Astrocyte (in vitro differentiated cells and primary cell): ENCODE data around the gene RGR. TPM values are rescaled to one million over a fixed set of nuclear protein-coding genes. Genes with fewer than 3 reads are reported as not detected.
A peak's percentile ranks its signal among the peaks of the same experiment; 100 is the strongest.

Experiments
- DNase-seq: peaks from one replicate; pipeline ENCODE4 v3.0.0-alpha.2; 2010; ENCODE audit warnings: low read depth
- FAIRE-seq: peaks from 2 replicates; lab custom pipeline; 2011; peaks lifted over from hg19 to GRCh38; lab: Jason Lieb, UNC
- H2AFZ ChIP-seq: 2 replicates; pipeline ENCODE4 v1.6.0; 2012; ENCODE audit warnings: low read depth, low read length, inconsistent platforms
- H3K27ac ChIP-seq: 2 replicates; pipeline ENCODE4 v1.5.1; 2011; ENCODE audit warnings: low read depth, low read length, inconsistent platforms
- H3K27me3 ChIP-seq: 2 replicates; pipeline ENCODE4 v1.6.0; 2011; ENCODE audit warnings: low read length, inconsistent platforms; ENCODE audit not compliant: insufficient read depth
- H3K36me3 ChIP-seq: 2 replicates; pipeline ENCODE4 v1.5.1; 2011; ENCODE audit warnings: low read length, inconsistent platforms; ENCODE audit not compliant: insufficient read depth
- H3K4me1 ChIP-seq: 2 replicates; pipeline ENCODE4 v1.5.1; 2011; ENCODE audit warnings: low read length, inconsistent platforms; ENCODE audit not compliant: insufficient read depth
- H3K4me2 ChIP-seq: 2 replicates; pipeline ENCODE4 v1.6.0; 2012; ENCODE audit warnings: low read length, inconsistent platforms
- H3K4me3 ChIP-seq: 2 replicates; pipeline ENCODE4 v1.5.1; 2011; ENCODE audit warnings: low read depth, mild to moderate bottlenecking, low read length, inconsistent platforms; ENCODE audit not compliant: insufficient read depth
- H3K79me2 ChIP-seq: 2 replicates; pipeline ENCODE4 v1.6.0; 2012; ENCODE audit warnings: mild to moderate bottlenecking, low read length, inconsistent platforms; ENCODE audit not compliant: insufficient read depth
- H3K9ac ChIP-seq: 2 replicates; pipeline ENCODE4 v1.6.0; 2012; ENCODE audit warnings: mild to moderate bottlenecking, low read length, inconsistent platforms
- H3K9me3 ChIP-seq: 2 replicates; pipeline ENCODE4 v1.5.1; 2012; ENCODE audit warnings: low read depth, mild to moderate bottlenecking, low read length, inconsistent platforms; ENCODE audit not compliant: insufficient read depth
- H4K20me1 ChIP-seq: 2 replicates; pipeline ENCODE4 v1.6.0; 2012; ENCODE audit warnings: low read length, inconsistent platforms; ENCODE audit not compliant: insufficient read depth
- H3K27ac Mint-ChIP-seq: one replicate; pipeline ENCODE4 v1.8.0; 2021; ENCODE audit warnings: mild to moderate bottlenecking, mixed read lengths; ENCODE audit not compliant: unreplicated experiment
- H3K27me3 Mint-ChIP-seq: one replicate; pipeline ENCODE4 v1.8.0; 2021; ENCODE audit warnings: low read depth, mixed read lengths; ENCODE audit not compliant: unreplicated experiment
- H3K36me3 Mint-ChIP-seq: one replicate; pipeline ENCODE4 v1.8.0; 2021; ENCODE audit warnings: low read depth, mixed read lengths; ENCODE audit not compliant: unreplicated experiment
- H3K4me1 Mint-ChIP-seq: one replicate; pipeline ENCODE4 v1.8.0; 2021; ENCODE audit warnings: low read depth, mixed read lengths; ENCODE audit not compliant: unreplicated experiment
- H3K4me3 Mint-ChIP-seq: one replicate; pipeline ENCODE4 v1.8.0; 2021; ENCODE audit warnings: mild to moderate bottlenecking, moderate library complexity, mixed read lengths; ENCODE audit not compliant: unreplicated experiment
- H3K9me3 Mint-ChIP-seq: one replicate; pipeline ENCODE4 v1.8.0; 2021; ENCODE audit warnings: mild to moderate bottlenecking, mixed read lengths; ENCODE audit not compliant: unreplicated experiment
- EZH2 ChIP-seq: IDR thresholded peaks from 2 replicates; pipeline ENCODE4 v1.6.1; 2012; ENCODE audit warnings: mild to moderate bottlenecking, low read length, inconsistent platforms; ENCODE audit not compliant: insufficient read depth
- total RNA-seq: library from RNA; stranded (reverse); gene quantifications from 2 replicates; pipeline ENCODE4 v1.2.1, GENCODE V29; 2021
- TF ChIP-seq, protein P1 (sequence below): IDR thresholded peaks from 2 replicates; pipeline ENCODE4 v1.5.1; 2011; ENCODE audit warnings: low read depth, mild to moderate bottlenecking, inconsistent platforms, low read length, moderate library complexity; ENCODE audit not compliant: insufficient read depth

Gene RGR
- total RNA-seq, 1 donor from 2014 or later, result not detected

DNA sequence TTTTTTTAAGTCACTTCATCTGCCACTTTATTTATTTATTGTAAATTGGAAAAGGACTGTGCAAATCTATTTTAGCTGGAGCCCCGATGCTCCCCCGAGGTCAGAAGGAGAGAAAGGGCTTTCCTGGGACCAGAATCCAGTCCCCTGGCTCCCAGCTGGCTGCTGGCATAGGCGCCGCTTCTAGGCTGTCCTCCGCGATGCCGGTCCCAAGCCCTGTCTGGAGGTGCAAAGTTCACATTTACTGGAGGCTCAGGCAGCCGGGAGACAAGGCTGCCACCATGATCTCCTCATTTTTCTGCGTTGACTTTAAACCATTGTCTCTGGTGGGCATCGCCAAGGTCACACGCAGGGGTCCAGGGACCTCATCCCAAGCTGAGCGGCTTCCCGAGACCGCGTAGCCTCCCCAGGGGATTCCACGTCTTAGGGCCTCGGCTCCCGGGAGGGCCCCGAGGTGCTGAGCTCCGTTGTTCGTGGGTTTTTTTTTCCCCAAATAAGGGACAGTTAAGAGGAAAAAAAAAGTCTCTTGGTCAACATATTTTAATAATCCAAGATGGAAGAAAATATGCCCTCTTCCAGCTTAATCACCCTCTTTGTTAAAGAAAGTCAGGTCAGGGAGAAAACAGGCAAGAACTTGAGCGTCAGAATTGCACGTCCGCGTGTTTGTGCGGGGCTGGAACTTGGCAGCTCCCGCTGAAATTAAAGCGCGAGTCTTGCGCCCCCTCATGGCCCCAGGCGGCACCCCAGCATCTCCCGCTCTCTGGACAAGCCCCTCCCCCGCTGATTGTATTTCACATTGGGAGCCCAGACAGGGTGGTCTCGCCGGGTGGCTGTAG lies 11.9 kb downstream of the RGR start:
- H3K4me1 ChIP-seq, result no peaks in the 10 kb centered on the region
- Mint-ChIP-seq H3K4me1 (no peaks in the 10 kb centered on the region), H3K36me3 (no peaks in the 10 kb centered on the region), H3K27me3 (peaks cover 33% of the 10 kb centered on the region), H3K9me3 (peaks cover 4% of the 10 kb centered on the region), H3K27ac (no peak overlapping the region), H3K4me3 (no peak overlapping the region)
- peak; percentile 7 for DNase-seq
- H3K4me2 ChIP-seq, result peak overlapping the region; percentile 57
- H3K9ac ChIP-seq, result no peak overlapping the region
- H3K4me3 ChIP-seq, result no peak overlapping the region
- no peaks in the 10 kb centered on the region for H3K36me3 ChIP-seq
- FAIRE-seq, result no peak
- H3K27me3 ChIP-seq, result peaks cover 1% of the 10 kb centered on the region
- no peaks in the 10 kb centered on the region for H3K9me3 ChIP-seq
- TF ChIP-seq EZH2, result no peak
- TF ChIP-seq, protein P1, sequence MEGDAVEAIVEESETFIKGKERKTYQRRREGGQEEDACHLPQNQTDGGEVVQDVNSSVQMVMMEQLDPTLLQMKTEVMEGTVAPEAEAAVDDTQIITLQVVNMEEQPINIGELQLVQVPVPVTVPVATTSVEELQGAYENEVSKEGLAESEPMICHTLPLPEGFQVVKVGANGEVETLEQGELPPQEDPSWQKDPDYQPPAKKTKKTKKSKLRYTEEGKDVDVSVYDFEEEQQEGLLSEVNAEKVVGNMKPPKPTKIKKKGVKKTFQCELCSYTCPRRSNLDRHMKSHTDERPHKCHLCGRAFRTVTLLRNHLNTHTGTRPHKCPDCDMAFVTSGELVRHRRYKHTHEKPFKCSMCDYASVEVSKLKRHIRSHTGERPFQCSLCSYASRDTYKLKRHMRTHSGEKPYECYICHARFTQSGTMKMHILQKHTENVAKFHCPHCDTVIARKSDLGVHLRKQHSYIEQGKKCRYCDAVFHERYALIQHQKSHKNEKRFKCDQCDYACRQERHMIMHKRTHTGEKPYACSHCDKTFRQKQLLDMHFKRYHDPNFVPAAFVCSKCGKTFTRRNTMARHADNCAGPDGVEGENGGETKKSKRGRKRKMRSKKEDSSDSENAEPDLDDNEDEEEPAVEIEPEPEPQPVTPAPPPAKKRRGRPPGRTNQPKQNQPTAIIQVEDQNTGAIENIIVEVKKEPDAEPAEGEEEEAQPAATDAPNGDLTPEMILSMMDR, result peak; percentile 28
- H2AFZ ChIP-seq, result peak overlapping the region; percentile 38
- H3K27ac ChIP-seq, result no peak overlapping the region
- no peaks in the 10 kb centered on the region for H3K79me2 ChIP-seq
- no peaks in the 10 kb centered on the region for H4K20me1 ChIP-seq

DNA sequence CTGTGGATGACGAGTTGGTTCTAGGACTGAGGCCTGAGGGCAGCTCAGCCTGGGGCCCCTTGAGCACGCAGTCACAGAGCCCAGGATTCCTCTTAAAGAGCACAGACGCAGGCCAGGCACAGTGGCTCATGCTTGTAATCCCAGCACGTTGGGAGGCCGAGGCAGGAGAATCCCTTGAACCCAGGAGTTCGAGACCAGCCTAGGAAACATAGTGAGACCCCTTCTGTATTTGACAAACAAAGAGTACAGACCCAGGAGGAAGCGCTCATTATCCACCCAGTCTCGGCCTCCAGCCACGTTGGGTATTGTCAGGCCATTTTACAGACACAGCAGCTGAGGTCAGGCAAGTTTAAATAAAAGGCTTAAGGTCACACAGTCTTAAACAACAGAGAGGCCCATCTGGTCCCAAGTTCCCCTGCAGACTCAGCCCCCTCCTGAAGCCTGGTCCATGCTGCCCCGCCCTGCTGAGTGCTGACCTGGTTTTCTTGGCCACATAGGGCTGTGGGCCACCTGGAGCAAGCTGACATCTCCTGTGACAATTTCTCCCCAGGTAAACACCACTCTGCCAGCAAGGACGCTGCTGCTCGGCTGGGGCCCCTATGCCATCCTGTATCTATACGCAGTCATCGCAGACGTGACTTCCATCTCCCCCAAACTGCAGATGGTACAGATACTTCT lies 12.6 kb downstream of the RGR start:
- no peak overlapping the region for H2AFZ ChIP-seq
- DNase-seq (no peak), FAIRE-seq (no peak)
- H4K20me1 ChIP-seq, result no peaks in the 10 kb centered on the region
- no peaks in the 10 kb centered on the region for H3K4me1 ChIP-seq
- H3K79me2 ChIP-seq, result no peaks in the 10 kb centered on the region
- Mint-ChIP-seq H3K4me3 (no peak overlapping the region), H3K9me3 (peaks cover 4% of the 10 kb centered on the region), H3K4me1 (no peaks in the 10 kb centered on the region), H3K27ac (no peak overlapping the region), H3K27me3 (peaks cover 36% of the 10 kb centered on the region), H3K36me3 (no peaks in the 10 kb centered on the region)
- H3K27me3 ChIP-seq, result no peaks in the 10 kb centered on the region
- H3K4me2 ChIP-seq, result peak overlapping the region; percentile 57
- H3K27ac ChIP-seq, result no peak overlapping the region
- no peak overlapping the region for H3K9ac ChIP-seq
- H3K9me3 ChIP-seq, result no peaks in the 10 kb centered on the region
- TF ChIP-seq, protein P1, result no peak
- TF ChIP-seq EZH2, result no peak
- H3K4me3 ChIP-seq, result no peak overlapping the region
- H3K36me3 ChIP-seq, result no peaks in the 10 kb centered on the region
